HepG2 (cell line): Measurements from ENCODE around the gene DLL3. TPM values are rescaled to one million over a fixed set of nuclear protein-coding genes. Genes with fewer than 3 reads are reported as not detected.

Experiments used
- ARID2 ChIP-seq: sonication (generic); formaldehyde crosslinking; IDR thresholded peaks from 2 replicates; pipeline ENCODE4 v1.8.1; 2022; ENCODE audit warnings: mild to moderate bottlenecking, missing genetic modification reagents, borderline replicate concordance
- KLF12 ChIP-seq: sonication (generic); formaldehyde crosslinking; IDR thresholded peaks from 2 replicates; pipeline ENCODE4 v1.4.0; 2020; ENCODE audit warnings: missing genetic modification reagents, borderline replicate concordance
- KLF16 ChIP-seq, 2 experiments: sonication (generic) in 1 of 2; formaldehyde crosslinking in 1 of 2; IDR thresholded peaks; 2 replicates each; pipeline versions ENCODE4 v1.6.1 to v1.8.0; 2016 to 2023; ENCODE audit warnings: missing genetic modification reagents in 2 of 2, missing compliant biosample characterization in 1 of 2
- MTA1 ChIP-seq: sonication (generic); formaldehyde crosslinking; IDR thresholded peaks from 2 replicates; pipeline ENCODE4 v1.4.0; 2020; ENCODE audit warnings: missing genetic modification reagents, mild to moderate bottlenecking, borderline replicate concordance
- MYNN ChIP-seq: sonication (generic); formaldehyde crosslinking; IDR thresholded peaks from 2 replicates; pipeline ENCODE4 v1.4.0; 2020; ENCODE audit warnings: mild to moderate bottlenecking, low read depth, missing genetic modification reagents
- PRMT3 ChIP-seq: sonication (generic); formaldehyde crosslinking; IDR thresholded peaks from 2 replicates; pipeline ENCODE4 v1.8.1; 2022; ENCODE audit warnings: low read depth, mild to moderate bottlenecking, moderate library complexity, missing genetic modification reagents, borderline replicate concordance
- RNF2 ChIP-seq: fragments of 450-650 bp; conservative IDR thresholded peaks from 2 replicates; pipeline ENCODE4 v1.6.1; 2016; ENCODE audit warnings: low read depth
- TARDBP ChIP-seq: sonication (generic); formaldehyde crosslinking; IDR thresholded peaks from 2 replicates; pipeline ENCODE4 v1.8.0; 2022; ENCODE audit warnings: mild to moderate bottlenecking, missing genetic modification reagents
- TCF12 ChIP-seq, 2 experiments: fragments of 450-650 bp in 1 of 2; sonication (generic) in 1 of 2; formaldehyde crosslinking in 1 of 2; IDR thresholded peaks; 2 replicates each; pipeline versions ENCODE4 v1.6.1 to v1.8.0; 2017 to 2022; ENCODE audit warnings: antibody characterized with exemption in 1 of 2, mild to moderate bottlenecking in 1 of 2, missing genetic modification reagents in 1 of 2, moderate library complexity in 1 of 2
- ZNF550 ChIP-seq: sonication (generic); formaldehyde crosslinking; IDR thresholded peaks from 2 replicates; pipeline ENCODE4 v1.4.0; 2020; ENCODE audit warnings: mild to moderate bottlenecking, missing genetic modification reagents, borderline replicate concordance
- ZNF570 ChIP-seq: sonication (generic); formaldehyde crosslinking; IDR thresholded peaks from 2 replicates; pipeline ENCODE4 v1.4.0; 2020; ENCODE audit warnings: mild to moderate bottlenecking, missing genetic modification reagents, borderline replicate concordance
- ZNF766 ChIP-seq: sonication (generic); formaldehyde crosslinking; IDR thresholded peaks from 2 replicates; pipeline ENCODE4 v1.5.0; 2020; ENCODE audit warnings: missing genetic modification reagents, borderline replicate concordance
- ZNF782 ChIP-seq: sonication (generic); formaldehyde crosslinking; IDR thresholded peaks from 2 replicates; pipeline ENCODE4 v1.4.0; 2020; ENCODE audit warnings: missing genetic modification reagents, mild to moderate bottlenecking, borderline replicate concordance
- polyA plus RNA-seq, 8 experiments: library from polyadenylated mRNA; depleted of rRNA in 3 of 8; stranded (reverse) in 7 of 8; unstranded in 1 of 8; fragments of >200 nt; fragmentation: Illumina TruSeq in 4 of 8; extraction: Trizol in 4 of 8; gene quantifications; 2 replicates each; pipeline versions ENCODE4 v1.2.1 to v1.2.3, GENCODE V29; 2011 to 2016; ENCODE audit warnings: low read depth in 4 of 8, missing spikeins in 1 of 8, mixed read lengths in 1 of 8; ENCODE audit not compliant: insufficient read depth in 1 of 8
- total RNA-seq, 5 experiments: library from RNA; depleted of rRNA; stranded (reverse); fragments of >200 nt; fragmentation: Illumina TruSeq; extraction: Trizol; gene quantifications; 2 replicates each; pipeline ENCODE4 v1.2.3, GENCODE V29; 2016; ENCODE audit warnings: low read depth in 1 of 5
- TF ChIP-seq, protein P1 (sequence below): sonication (generic); formaldehyde crosslinking; IDR thresholded peaks from 2 replicates; pipeline ENCODE4 v1.5.0; 2020; ENCODE audit warnings: mild to moderate bottlenecking, missing genetic modification reagents
- TF ChIP-seq, protein P2 (sequence below): IDR thresholded peaks from 2 replicates; pipeline ENCODE4 v1.6.1; 2018; ENCODE audit warnings: missing genetic modification reagents
- TF ChIP-seq, protein P3 (sequence below): sonication (generic); formaldehyde crosslinking; IDR thresholded peaks from 2 replicates; pipeline ENCODE4 v1.4.0; 2020; ENCODE audit warnings: missing genetic modification reagents, borderline replicate concordance
- TF ChIP-seq, protein P4 (sequence below): IDR thresholded peaks from 2 replicates; pipeline ENCODE4 v1.6.1; 2012; ENCODE audit warnings: low read length, improper control_type of control experiment

DLL3 gene
- total and polyA plus RNA-seq, 2 of the 13 experiments (the other 11 are each of a cell fraction or from before 2014, with no cell fraction given), result 0.35 to 0.55 TPM

DNA sequence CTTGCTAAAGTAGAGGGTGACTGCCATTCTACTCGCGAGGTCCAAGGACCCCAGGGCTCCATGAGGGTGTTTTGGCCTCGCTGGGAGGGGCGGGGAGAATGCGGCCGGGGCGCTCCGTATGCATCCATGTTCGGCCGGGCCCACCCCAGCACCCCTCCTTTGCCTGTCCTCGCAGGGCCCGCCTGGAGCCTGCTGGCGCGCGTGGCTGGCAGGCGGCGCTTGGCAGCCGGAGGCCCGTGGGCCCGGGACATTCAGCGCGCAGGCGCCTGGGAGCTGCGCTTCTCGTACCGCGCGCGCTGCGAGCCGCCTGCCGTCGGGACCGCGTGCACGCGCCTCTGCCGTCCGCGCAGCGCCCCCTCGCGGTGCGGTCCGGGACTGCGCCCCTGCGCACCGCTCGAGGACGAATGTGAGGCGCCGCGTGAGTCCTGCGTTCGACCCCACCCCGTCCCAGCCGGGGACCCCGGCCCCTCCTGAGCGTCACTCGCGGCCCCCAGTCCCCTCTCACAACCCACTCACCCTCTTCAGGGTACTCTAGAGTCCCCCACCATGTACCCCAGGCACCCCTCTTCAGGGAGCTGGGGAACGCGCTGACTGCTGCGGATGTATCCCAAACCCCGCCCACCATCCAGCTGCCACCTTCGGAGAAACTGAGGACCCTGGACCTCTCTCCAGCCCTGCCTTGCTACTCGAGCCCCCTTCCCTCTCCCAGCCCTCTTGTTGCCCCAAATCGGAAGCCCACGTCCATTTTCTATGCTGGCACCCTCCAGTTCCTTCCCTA lies 4.1 kb downstream of the DLL3 start (continued):
- TF ChIP-seq, protein P1, sequence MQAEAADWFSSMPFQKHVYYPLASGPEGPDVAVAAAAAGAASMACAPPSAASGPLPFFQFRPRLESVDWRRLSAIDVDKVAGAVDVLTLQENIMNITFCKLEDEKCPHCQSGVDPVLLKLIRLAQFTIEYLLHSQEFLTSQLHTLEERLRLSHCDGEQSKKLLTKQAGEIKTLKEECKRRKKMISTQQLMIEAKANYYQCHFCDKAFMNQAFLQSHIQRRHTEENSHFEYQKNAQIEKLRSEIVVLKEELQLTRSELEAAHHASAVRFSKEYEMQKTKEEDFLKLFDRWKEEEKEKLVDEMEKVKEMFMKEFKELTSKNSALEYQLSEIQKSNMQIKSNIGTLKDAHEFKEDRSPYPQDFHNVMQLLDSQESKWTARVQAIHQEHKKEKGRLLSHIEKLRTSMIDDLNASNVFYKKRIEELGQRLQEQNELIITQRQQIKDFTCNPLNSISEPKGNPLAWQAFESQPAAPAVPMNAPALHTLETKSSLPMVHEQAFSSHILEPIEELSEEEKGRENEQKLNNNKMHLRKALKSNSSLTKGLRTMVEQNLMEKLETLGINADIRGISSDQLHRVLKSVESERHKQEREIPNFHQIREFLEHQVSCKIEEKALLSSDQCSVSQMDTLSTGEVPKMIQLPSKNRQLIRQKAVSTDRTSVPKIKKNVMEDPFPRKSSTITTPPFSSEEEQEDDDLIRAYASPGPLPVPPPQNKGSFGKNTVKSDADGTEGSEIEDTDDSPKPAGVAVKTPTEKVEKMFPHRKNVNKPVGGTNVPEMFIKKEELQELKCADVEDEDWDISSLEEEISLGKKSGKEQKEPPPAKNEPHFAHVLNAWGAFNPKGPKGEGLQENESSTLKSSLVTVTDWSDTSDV (CRISPR knock-in tag), result peak; percentile 65; the same call in 1 of the 2 replicates
- peak; percentile 75 for TF ChIP-seq MTA1 (CRISPR knock-in tag)
- TF ChIP-seq KLF16 (CRISPR knock-in tag; IDR thresholded peaks at IDR 0.05), result peak; percentile 65 to 72; a peak in 1 of 4 replicates
- 0 out of 2 replicates have a peak, but pooled peaks have one; percentile 30 for TF ChIP-seq ZNF550
- TF ChIP-seq ZNF570 (CRISPR knock-in tag), result peak; percentile 96
- TF ChIP-seq, protein P2, sequence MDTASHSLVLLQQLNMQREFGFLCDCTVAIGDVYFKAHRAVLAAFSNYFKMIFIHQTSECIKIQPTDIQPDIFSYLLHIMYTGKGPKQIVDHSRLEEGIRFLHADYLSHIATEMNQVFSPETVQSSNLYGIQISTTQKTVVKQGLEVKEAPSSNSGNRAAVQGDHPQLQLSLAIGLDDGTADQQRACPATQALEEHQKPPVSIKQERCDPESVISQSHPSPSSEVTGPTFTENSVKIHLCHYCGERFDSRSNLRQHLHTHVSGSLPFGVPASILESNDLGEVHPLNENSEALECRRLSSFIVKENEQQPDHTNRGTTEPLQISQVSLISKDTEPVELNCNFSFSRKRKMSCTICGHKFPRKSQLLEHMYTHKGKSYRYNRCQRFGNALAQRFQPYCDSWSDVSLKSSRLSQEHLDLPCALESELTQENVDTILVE, result peak; percentile 30; the same call in 1 of the 2 replicates
- TF ChIP-seq KLF12, result peak; percentile 92
- TF ChIP-seq PRMT3 (CRISPR knock-in tag), result peak; percentile 98
- TF ChIP-seq, protein P3, sequence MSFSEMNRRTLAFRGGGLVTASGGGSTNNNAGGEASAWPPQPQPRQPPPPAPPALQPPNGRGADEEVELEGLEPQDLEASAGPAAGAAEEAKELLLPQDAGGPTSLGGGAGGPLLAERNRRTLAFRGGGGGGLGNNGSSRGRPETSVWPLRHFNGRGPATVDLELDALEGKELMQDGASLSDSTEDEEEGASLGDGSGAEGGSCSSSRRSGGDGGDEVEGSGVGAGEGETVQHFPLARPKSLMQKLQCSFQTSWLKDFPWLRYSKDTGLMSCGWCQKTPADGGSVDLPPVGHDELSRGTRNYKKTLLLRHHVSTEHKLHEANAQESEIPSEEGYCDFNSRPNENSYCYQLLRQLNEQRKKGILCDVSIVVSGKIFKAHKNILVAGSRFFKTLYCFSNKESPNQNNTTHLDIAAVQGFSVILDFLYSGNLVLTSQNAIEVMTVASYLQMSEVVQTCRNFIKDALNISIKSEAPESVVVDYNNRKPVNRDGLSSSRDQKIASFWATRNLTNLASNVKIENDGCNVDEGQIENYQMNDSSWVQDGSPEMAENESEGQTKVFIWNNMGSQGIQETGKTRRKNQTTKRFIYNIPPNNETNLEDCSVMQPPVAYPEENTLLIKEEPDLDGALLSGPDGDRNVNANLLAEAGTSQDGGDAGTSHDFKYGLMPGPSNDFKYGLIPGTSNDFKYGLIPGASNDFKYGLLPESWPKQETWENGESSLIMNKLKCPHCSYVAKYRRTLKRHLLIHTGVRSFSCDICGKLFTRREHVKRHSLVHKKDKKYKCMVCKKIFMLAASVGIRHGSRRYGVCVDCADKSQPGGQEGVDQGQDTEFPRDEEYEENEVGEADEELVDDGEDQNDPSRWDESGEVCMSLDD, result peak; percentile 89
- TF ChIP-seq TCF12 (IDR thresholded peaks at IDR 0.05), result no peak
- TF ChIP-seq TCF12 (CRISPR knock-in tag; IDR thresholded peaks at IDR 0.05), result peak; percentile 65; the same call in 1 of the 2 replicates
- TF ChIP-seq RNF2, result peak; percentile 99
- TF ChIP-seq ARID2 (CRISPR knock-in tag), result peak; percentile 96
- peak; percentile 96; the same call in 1 of the 2 replicates for TF ChIP-seq ZNF782 (CRISPR knock-in tag)
- peak; percentile 100 for TF ChIP-seq ZNF766 (CRISPR knock-in tag)
- TF ChIP-seq, protein P4, sequence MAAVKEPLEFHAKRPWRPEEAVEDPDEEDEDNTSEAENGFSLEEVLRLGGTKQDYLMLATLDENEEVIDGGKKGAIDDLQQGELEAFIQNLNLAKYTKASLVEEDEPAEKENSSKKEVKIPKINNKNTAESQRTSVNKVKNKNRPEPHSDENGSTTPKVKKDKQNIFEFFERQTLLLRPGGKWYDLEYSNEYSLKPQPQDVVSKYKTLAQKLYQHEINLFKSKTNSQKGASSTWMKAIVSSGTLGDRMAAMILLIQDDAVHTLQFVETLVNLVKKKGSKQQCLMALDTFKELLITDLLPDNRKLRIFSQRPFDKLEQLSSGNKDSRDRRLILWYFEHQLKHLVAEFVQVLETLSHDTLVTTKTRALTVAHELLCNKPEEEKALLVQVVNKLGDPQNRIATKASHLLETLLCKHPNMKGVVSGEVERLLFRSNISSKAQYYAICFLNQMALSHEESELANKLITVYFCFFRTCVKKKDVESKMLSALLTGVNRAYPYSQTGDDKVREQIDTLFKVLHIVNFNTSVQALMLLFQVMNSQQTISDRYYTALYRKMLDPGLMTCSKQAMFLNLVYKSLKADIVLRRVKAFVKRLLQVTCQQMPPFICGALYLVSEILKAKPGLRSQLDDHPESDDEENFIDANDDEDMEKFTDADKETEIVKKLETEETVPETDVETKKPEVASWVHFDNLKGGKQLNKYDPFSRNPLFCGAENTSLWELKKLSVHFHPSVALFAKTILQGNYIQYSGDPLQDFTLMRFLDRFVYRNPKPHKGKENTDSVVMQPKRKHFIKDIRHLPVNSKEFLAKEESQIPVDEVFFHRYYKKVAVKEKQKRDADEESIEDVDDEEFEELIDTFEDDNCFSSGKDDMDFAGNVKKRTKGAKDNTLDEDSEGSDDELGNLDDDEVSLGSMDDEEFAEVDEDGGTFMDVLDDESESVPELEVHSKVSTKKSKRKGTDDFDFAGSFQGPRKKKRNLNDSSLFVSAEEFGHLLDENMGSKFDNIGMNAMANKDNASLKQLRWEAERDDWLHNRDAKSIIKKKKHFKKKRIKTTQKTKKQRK, result no peak
- TF ChIP-seq MYNN, result peak; percentile 87; the same call in 1 of the 2 replicates
- peak; percentile 59; the same call in 1 of the 2 replicates for TF ChIP-seq TARDBP (CRISPR knock-in tag)
